Left ventricle myocardium inferior (tissue), 1 donor: ENCODE data around the gene FNDC3B. TPM values are rescaled to one million over a fixed set of nuclear protein-coding genes. Genes with fewer than 3 reads are reported as not detected.
"Not testable (repeated sequence)": the region's sequence is repeated elsewhere in the genome, so short reads cannot be mapped to it uniquely, and the experiment has no call there.

Experiments used
- DNase-seq: peaks from one replicate; pipeline ENCODE4 v3.0.0-alpha.2; 2020
- H3K27ac ChIP-seq: fragments of 200-600 bp; replicated peaks from 2 replicates; pipeline ENCODE4 v1.8.0; 2021
- H3K27me3 ChIP-seq: fragments of 200-600 bp; 2 replicates; pipeline ENCODE4 v1.8.0; 2021; ENCODE audit warnings: low read depth
- H3K36me3 ChIP-seq: fragments of 200-600 bp; 2 replicates; pipeline ENCODE4 v1.8.0; 2021
- H3K4me1 ChIP-seq: fragments of 200-600 bp; 2 replicates; pipeline ENCODE4 v1.8.0; 2021
- H3K4me3 ChIP-seq: fragments of 200-600 bp; 2 replicates; pipeline ENCODE4 v1.8.0; 2021; ENCODE audit warnings: mild to moderate bottlenecking, moderate library complexity
- H3K9me3 ChIP-seq: fragments of 200-600 bp; replicated peaks from 2 replicates; pipeline ENCODE4 v1.8.0; 2021
- CTCF ChIP-seq: fragments of 200-600 bp; IDR thresholded peaks from 2 replicates; pipeline ENCODE4 v1.8.0; 2021; ENCODE audit warnings: antibody characterized with exemption, mild to moderate bottlenecking, borderline replicate concordance
- intact Hi-C: fragments of 100-400 bp; cut with micrococcal nuclease; formaldehyde crosslinking; loops from one replicate; pipeline ENCODE4 v1.11.0; 2022
- total RNA-seq: library from RNA; stranded (reverse); fragmentation: NEBNext Ultra II Directional; extraction: Animal tissue kit (Norgen Biotek cat#: 25700); gene quantifications from one replicate; pipeline ENCODE4 v1.2.1, GENCODE V29; 2021
- donor health status: DM: no; HTN: yes; CAD: no; lungs with severe emphysema.

The FNDC3B gene
- total RNA-seq, 1 donor from 2014 or later: 75.7 TPM

DNA sequence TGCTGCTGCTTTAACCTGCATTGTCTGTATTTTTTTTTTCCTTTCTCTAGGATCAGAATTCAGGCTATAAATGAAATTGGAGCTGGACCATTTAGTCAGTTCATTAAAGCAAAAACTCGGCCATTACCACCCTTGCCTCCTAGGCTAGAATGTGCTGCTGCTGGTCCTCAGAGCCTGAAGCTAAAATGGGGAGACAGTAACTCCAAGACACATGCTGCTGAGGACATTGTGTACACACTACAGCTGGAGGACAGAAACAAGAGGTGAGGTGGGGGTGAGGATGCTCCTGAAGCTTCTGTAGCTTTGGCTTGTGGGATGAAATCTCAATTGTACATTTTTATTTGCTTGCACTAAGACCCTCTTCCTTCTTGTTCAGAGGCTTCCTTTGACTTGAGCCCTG lies 323.2 kb downstream of the FNDC3B start:
- DNase-seq: no peak

DNA sequence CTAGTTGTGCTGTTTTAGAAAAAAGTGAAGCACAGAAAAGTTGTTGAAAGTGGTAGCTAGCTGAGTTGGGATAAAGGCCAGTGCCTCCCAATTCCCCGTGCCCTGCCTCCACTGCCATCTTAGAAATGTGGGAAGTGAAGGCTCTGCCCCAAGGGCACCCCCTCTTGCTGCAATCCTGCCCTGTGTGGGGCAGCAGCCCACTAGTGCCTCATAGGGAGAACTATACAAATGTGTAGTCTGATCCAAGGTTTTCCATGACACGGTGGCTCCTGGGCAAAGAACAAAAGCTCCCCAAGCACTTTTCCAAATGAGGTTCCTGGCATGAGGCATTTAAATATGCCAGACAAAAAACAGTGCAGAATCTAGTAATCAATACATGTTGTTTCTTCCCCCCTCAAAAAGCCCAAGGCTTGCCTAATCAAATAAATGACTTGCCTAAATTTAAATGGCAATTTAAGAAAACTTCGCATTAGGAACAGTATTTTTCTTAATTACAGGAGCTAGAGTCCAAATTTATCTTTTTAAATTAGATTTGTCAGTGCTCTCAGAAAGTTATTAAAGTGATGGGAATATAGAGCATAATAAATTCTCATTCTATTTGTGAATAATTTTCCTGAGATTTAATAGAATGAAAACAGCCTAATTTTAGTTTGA lies 325.1 kb downstream of the FNDC3B start:
- Histone ChIP-seq H3K4me1 (peaks cover 46% of the 10 kb centered on the region), H3K27ac (peak overlapping the region; percentile 18), H3K4me3 (no peak overlapping the region), H3K9me3 (no peaks in the 10 kb centered on the region), H3K27me3 (no peaks in the 10 kb centered on the region), H3K36me3 (peaks cover 52% of the 10 kb centered on the region)
- DNase-seq: no peak
- no peak for TF ChIP-seq CTCF
- intact Hi-C loops: no loop called here

More for the DNA sequence above, 323.2 kb downstream of the FNDC3B start:
- H3K36me3 ChIP-seq: peaks cover 52% of the 10 kb centered on the region
- H3K4me1 ChIP-seq: peaks cover 42% of the 10 kb centered on the region
- no peak overlapping the region for H3K4me3 ChIP-seq
- H3K9me3 ChIP-seq: no peaks in the 10 kb centered on the region
- TF ChIP-seq CTCF: no peak
- no peaks in the 10 kb centered on the region for H3K27me3 ChIP-seq
- no peak overlapping the region for H3K27ac ChIP-seq
- intact Hi-C loops: no loop called here

DNA sequence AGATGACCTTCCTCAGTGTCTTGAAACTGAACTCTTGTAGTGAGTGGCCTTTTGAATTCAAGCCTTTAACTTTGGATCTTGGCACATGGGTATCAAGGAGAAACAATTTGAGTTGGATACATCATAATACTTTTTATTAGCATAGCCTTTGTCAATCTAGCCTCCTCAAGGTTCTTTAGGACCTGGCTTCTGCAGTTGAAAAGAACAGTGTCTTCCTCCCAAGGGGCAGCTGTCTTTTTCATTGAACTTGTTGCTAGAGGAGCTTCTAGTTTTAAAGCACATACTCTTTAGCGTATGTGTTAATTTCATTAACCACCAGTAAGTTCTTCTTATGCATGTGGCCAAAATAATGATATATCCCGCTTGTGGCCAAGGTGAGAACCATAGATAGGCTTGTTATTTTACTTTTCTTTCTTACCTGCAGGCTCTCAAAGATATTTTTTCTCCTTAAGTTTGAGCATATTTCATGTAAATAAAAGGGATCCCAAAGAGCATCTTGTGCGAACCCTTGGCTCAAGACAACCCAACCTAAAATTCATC lies 325.7 kb downstream of the FNDC3B start:
- H3K36me3 ChIP-seq: peaks cover 52% of the 10 kb centered on the region

DNA sequence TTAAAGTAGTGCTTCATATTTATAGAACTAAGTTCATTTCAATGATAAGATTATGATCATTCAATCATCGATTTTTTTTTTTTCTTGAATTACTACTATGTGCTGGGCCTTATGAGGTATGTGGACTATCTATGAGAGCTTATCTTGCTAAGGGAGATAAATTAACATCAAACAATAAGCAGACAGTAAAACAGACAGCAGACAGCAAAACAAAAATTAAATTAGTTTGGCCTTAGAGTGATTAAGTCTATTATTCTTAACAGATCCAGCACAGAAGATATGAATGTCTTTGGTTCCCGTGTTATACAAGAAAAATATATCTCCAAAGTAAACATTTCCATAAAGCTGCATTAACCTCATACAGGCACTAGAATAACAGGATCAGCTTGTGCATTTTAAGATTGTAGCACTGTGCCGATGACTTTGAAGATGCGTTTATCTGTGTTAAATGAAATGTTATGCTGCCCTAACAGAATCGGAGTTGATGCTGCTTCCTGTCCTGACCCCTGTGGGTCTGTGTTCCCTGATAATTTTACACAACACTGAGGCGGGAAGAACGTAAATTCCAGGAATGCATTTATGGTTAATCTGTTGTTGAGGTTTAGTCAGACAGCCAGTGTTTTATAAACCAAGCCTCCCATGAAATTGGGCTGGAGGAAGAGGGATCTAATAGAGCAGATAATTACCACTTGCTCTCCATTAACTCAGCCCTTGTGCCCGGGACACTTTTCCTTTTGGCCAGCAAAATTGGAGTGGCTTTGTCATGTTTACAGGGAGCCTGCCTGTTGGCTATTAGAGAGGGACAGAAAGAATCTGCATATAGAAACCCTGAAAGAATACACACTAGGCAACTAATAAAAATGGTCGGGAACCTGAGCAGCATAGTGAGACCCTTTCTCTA lies 328.1 kb downstream of the FNDC3B start:
- Histone ChIP-seq H3K27me3 (no peaks in the 10 kb centered on the region), H3K9me3 (no peaks in the 10 kb centered on the region), H3K27ac (peak overlapping the region; percentile 74), H3K36me3 (peaks cover 58% of the 10 kb centered on the region), H3K4me1 (peaks cover 50% of the 10 kb centered on the region), H3K4me3 (no peak overlapping the region)
- intact Hi-C loops: no loop called here
- TF ChIP-seq CTCF: no peak
- no peak for DNase-seq

More for the DNA sequence above, 325.7 kb downstream of the FNDC3B start:
- Histone ChIP-seq H3K4me1 (peaks cover 44% of the 10 kb centered on the region), H3K4me3 (no peak overlapping the region), H3K27me3 (no peaks in the 10 kb centered on the region), H3K9me3 (no peaks in the 10 kb centered on the region), H3K27ac (no peak overlapping the region)
- intact Hi-C loops: no loop called here
- no peak for DNase-seq
- TF ChIP-seq CTCF: no peak

- H3K36me3 ChIP-seq: peaks cover 54% of the 10 kb centered on the region
- H3K4me3 ChIP-seq, DNase-seq, H3K27me3 ChIP-seq, intact Hi-C loops, H3K9me3 ChIP-seq: not testable (repeated sequence)
- H3K4me1 ChIP-seq: peaks cover 47% of the 10 kb centered on the region
- peak overlapping the region; percentile 74 for H3K27ac ChIP-seq
Observed at GRCh38 chr3:172368556-172368955, 329.2 kb downstream of the FNDC3B start.
